Activated CD4-positive, alpha-beta T cell treated with anti-CD3 and anti-CD28 coated beads, Interleukin-2, Interleukin-4, amounts not matched to agents 100 ng/mL and 50 ng/mL, durations not matched to agents 16 hours and 8 hours (primary cell): Measurements from ENCODE around the gene SLC30A4.
A peak's percentile ranks its signal among the peaks of the same experiment; 100 is the strongest.

ENCODE experiments used
- DNase-seq: peaks from one replicate; pipeline ENCODE4 v3.0.0-alpha.2; 2020; ENCODE audit warnings: low spot score

Gene SLC30A4

GRCh38 chr15:45449916-45450867 lies 72.4 kb downstream of the SLC30A4 start:
- DNase-seq, result no peak

DNA sequence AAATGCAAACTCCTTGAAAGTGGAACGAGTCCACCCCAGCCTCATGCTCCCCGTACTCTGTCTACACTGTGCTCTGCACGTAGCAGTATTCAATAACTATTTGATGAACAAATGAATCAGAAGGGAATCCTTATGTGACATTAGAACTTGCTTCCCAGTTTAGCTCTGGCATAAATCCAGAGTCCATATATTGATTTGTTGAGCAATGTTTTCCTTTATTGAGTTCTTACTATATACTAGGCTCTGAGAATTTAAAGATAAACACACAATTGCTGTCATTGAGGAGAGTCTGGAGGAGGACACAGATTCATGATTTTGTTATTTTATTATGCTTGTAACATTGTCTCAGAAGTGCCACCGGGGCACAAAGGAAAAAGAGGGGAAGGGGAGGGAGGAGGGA lies 73.2 kb downstream of the SLC30A4 start:
- DNase-seq, result no peak

DNA sequence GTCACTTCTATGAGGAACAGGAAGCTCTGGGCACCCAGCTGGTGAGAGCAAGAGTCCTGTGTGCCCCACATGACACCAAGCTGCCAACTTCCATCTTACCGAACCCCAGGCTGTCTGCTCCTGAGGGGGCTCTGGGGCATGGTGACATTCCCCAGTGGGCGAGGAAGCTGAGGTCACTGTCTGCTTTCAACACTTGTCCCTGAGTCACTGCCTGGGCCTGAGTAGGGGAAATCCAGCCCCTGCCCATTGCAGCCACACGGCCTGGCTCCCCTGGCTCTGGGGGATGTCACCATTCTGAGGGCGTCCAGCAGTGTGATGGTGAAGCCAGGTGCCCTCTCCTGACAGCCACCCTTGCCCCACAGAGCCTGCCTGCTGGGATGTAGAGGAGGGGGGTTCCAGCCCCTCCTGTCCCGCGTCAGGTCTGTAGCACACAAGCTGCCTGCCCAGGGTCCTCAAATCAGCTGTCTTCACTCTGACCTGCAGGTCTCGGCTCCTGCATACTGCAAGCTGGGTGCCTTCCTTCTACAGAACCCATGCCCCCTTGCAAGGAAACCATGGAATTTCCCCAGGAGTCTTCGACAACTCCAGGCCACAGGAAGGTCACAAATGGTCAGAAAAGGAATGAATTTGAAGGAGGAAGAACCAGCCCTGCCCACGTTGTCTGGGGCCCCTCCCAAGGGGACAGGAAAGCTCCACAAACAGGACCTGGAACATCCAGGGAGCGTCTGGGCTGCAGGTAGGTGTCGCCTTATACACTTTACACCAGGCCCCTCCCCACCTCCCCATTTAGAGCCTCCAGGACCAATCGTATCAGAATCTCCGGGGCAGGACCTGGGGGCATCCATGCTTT lies 74.3 kb downstream of the SLC30A4 start:
- DNase-seq, result no peak

DNA sequence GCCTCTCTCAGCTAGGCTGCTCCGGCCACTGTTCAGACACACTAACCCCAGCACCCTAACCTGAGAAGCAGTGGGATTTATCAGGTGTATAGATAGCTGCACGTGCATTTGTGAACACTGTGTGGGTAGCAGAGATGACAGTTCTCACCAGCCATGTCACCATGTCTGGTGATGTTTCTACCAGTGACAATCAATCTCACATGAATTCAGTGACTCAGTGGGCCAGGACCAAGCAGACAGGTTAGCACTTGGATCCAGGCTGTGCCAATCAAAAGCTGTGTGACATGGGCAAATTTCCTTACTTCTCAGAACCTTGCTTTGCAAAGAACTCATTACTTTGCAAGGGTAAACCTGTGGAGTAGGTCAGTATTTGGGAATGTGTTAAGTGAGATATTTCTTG lies 78.9 kb downstream of the SLC30A4 start:
- DNase-seq, result no peak

GRCh38 chr15:45442507-45443135 lies 79.9 kb downstream of the SLC30A4 start:
- no peak for DNase-seq

DNA sequence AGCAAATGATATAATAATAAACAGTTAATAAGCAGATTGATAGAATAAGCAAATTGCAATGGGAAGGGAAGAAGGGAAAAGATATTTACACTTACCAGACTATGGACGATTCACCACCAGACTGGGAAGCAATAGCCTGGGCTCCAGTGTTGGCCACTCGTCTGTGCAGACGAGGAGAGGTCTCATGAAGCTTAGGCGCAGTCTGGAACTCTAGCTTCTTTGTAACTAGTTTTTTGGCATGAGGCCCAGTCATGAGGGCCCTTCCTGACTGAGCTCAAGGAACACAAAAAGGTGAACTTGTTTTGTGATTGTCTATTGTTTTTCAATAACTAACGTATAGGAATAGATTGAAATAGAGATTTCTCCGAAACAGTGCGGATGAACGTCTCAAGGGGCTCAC lies 80.9 kb downstream of the SLC30A4 start:
- no peak for DNase-seq

- no peak for DNase-seq
Measured at GRCh38 chr15:45441036-45441435, 81.5 kb downstream of the SLC30A4 start.

GRCh38 chr15:45439521-45440260 lies 82.9 kb downstream of the SLC30A4 start:
- DNase-seq, result no peak

- DNase-seq, result no peak
Measured at GRCh38 chr15:45435124-45435903, 87.2 kb downstream of the SLC30A4 start.

GRCh38 chr15:45434078-45434567 lies 88.4 kb downstream of the SLC30A4 start:
- DNase-seq, result no peak

GRCh38 chr15:45431511-45431910 lies 91.0 kb downstream of the SLC30A4 start:
- no peak for DNase-seq

- peak; percentile 80 for DNase-seq
Measured at GRCh38 chr15:45429941-45430792, 92.4 kb downstream of the SLC30A4 start.
